Stimulated activated CD8-positive, alpha-beta memory T cell treated with anti-CD3 and anti-CD28 coated beads, Interleukin-12 subunit alpha, Interleukin-12 subunit beta, amount 100 ng/mL, for 4 hours (primary cell): ENCODE measurements around the gene POLR2J.
A peak's percentile ranks its signal among the peaks of the same experiment; 100 is the strongest.
"Not testable (repeated sequence)": the region's sequence is repeated elsewhere in the genome, so short reads cannot be mapped to it uniquely, and the experiment has no call there.

Experiments
- DNase-seq: peaks from one replicate; pipeline ENCODE4 v3.0.0-alpha.2; 2020; ENCODE audit warnings: low read depth

The POLR2J gene

DNA sequence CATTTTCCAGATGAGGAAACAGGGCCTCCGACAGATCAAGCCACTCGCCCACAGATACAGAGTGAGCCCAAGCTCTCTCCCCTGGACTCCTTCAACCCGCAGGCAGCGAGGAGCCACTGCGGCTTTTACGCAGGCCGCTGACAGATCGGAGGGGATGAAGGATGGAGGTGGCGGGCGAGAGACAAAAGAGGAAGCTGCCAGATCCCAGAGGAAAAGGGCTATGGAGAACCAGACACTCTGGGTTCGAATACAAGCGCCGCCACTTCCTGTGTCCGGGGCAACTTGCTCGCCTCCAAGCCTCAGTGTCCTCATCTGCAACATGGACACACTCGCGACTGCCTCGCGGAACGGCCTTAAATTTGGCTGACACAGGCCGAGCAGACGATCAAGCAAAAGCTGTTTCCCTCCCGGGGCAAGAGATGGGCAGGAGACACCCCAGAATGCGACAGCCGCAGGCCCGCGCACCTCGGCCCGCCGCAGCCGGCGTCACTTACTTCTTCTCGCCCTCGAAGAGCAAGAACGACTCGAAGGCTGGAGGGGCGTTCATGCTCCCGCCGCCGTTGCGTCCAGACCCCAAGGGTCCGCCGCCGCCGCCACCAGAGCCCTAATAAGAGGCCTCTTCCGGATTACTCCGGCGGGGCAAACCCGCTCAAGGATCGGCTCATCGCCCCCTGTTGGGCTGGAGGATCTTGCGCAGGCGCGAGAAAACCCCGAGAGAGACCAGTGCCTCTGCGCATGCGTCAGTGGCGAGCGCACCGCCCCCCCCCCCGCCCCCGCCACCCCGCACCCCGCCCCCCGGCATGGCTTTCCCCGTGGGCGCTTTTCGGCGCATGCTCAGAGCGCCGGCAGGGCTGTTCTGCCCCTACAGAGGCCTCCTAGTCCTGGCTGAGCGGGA lies at the start of gene POLR2J:
POLR2J (minus strand) TSS at position 609 of the 895 bp plus-strand sequence; CDS start at position 547, 62 bp downstream.
- DNase-seq = peak; percentile 98

DNA sequence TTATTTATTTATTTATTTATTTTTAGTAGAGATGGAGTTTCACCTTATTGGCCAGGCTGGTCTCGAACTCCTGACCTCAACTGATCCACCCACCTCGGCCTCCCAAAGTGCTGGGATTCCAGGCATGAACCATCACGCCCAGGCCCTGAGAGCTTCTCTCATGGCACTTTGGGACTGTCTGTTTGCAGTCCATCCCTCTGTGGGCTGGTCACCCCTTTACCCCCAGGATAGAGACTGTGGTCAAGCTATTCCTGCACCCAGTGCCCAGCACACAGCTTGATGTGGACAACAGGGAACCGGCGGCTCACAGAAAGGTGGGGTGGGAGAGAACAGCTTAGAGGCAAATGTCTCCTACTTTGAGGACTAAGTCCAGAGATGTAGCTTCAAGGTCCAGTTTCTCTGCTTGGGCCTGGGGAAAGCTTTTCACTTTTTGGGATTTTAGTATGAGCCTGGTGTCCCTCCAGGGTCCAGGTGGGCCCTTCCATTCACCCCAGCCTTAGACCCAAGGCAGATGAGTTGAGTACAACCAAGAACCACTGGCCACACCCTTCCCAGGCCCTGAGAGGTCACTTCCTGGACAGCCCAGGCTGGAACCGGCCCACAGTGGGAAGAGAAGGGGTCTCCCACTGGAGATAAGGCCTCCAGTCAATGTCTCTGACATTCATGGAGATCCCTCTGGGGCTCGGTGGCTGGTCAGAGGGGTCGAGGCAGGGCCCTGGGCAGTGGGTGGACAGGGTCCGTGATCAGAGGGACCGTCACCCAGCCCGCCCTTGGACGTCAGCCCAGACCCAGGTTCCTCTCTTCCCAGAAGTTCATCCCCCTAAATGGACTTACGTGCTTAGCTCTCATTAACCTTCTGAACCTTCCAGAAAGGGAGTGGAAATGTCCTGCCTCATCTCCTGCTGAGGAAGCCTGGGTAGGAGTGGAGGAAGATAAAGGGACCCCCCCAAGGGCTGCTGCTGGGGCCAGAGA lies 49.4 kb upstream of the POLR2J start:
- DNase-seq = not testable (repeated sequence)

DNA sequence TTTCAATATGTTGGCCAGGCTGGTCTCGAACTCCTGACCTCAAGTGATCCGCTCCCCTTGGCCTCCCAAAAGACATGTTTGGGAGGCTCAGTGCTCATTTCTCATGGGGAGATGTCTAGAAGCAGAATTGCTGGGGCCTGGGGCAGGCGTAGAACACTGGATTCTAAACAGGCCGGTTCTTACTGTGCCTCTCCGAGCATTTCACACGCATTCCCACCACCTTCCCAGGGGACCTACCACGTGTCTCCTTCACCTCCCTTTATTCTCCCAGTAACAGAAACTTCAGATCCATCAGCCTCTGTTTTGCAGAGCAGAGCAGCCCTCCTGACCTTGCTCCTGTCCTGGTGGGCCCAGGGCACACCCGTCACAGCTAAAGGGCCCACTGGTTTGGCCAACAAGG lies 48.5 kb upstream of the POLR2J start:
- not testable (repeated sequence) for DNase-seq

DNA sequence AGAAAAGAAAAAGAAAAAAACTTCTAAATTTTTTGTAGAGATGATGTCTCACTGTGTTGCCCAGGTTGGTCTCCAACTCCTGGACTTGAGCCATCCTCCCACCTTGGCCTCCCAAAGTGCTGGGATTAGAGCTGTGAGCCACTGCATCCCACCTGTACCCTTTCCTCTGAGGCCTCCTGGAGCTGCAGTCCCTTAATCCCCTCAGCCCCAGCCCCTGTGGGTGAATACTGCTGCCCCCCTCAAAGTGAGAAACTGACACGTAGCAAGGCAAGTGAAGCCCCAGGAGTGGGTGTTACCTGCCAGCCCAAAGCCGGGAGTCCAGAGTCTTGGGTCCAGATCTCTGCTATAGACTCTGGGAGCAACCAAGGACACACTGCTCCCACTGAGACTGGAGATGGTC lies 46.1 kb upstream of the POLR2J start:
- not testable (repeated sequence) for DNase-seq

DNA sequence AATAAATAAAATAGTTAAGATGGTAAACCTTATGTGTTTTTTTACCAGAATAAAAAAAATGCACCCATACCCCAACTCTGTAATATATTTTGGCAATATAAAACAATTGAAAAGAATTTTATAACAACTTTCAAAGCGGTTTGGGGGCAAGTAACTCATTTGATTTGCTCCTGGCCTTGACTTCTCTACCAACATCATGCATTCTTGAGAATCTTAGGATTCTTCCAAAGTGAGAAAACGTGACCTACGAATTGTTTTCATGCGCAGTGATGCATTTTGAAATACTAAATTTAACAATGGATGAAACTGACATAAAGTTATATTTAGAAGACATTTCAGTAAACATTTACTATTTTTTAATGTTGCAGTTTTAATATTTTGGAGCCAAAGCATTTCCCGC lies 42.1 kb upstream of the POLR2J start:
- not testable (repeated sequence) for DNase-seq

DNA sequence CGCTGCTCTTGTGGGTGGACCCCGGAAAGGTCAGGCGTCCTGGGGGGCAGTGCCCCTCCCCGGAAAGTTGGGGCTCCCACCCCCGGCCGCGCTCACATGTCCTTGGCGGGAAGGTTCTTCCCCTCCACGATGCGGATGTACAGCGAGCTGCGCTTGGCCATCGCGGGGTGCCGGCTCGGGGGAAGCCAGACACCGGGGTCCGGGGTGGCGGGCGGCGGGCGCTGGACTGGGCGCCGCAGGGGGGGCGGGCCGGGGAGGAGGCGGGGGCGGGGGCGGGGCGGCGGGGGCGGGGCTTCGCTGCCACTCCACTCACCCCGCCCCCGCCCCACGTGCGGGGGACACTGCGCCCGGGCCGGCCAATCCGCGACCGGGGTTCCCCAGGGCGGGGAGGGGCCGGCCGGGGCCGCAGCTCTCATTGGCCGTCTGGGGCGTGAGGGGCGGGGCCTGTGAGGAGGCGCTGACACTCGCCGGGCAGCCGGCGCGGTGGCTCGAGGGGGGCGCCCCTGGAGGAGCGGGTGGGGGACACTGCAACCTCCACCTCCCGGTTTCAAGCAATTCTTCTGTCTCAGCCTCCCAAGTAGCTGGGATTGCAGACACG lies 38.9 kb upstream of the POLR2J start, which contains the start of gene RASA4B:
RASA4B (minus strand) TSS at position 228 of the 598 bp plus-strand sequence; CDS start at position 161, 67 bp downstream.
- not testable (repeated sequence) for DNase-seq

DNA sequence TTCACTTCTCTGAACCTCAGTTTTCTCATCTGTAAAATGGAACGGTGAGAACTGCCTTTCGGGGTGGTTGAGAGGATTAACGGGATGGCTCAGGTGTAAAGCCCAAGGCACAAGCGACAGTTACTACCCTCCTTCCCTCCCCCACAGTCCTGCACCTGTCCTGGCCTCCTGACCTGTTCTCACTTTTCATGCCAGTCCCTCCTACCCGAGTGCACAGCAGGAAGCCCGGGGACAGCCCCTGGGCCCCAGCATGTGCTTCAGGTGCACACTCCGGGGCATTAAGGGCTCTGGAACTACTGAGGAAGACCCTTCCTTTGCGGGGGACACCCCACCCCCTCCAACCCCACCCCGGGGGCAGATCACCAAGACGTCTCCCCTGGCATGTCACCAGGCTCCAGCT lies 38.2 kb upstream of the POLR2J start:
- not testable (repeated sequence) for DNase-seq

DNA sequence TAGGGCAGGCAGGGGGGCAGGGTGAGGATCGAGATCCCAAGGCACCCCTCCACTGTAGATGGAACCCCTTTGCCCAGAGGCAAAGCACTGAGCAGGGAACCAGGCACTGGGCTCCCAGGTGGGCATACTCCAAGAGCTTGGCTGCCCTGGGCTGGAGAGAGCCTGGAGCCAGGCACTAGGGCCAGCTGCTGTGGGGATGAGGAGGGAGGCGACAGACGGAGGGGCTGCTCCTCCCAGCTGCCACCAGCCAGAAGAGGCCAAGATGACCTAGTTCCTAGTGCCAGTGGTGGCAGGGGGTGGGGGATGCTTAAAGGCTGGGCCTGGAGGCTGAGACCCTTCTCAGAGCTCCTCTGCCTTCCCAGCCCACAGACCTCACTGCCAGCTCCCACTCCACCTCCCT lies 37.2 kb upstream of the POLR2J start:
- DNase-seq = not testable (repeated sequence)

DNA sequence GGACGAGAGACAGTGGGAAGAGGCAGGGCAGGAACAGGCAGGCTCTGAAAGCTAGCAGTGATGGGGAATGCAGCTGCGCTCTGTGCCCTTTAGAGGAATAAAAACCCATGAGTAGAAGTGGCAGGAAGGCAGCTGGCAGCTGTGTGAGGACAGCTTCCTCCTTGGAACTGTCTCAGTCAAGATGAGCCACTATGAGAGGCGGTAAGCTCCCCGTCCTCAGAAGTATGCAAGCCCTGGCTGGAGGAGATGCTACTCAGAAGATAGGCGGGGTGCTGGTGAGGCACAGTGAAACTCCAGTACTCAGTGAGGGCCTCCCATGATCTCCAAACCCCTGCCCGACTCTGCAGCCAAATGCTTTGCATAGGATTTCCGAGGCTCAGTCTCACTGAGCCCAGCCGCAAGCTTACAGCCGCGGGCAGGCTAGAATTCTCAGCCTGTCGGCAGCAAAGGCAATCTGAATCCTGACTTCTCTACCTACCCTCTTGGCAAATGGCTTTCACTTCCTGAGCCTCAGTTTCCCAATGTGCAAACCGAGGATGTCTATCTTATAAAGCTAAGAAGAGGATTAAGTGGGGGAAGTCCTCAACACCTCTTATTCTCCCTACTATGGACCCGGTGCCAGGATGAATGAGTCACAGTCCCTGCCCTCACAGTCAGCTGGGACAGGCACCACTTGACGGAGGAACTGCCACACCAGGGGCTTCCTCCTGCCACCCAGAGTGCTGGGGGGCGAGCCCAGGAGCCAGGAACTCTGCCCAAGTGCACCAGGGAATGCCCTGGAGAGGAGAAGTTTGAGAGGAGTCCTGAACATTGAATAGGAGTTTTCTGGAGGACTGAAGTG lies 36.4 kb upstream of the POLR2J start:
- DNase-seq = not testable (repeated sequence)

DNA sequence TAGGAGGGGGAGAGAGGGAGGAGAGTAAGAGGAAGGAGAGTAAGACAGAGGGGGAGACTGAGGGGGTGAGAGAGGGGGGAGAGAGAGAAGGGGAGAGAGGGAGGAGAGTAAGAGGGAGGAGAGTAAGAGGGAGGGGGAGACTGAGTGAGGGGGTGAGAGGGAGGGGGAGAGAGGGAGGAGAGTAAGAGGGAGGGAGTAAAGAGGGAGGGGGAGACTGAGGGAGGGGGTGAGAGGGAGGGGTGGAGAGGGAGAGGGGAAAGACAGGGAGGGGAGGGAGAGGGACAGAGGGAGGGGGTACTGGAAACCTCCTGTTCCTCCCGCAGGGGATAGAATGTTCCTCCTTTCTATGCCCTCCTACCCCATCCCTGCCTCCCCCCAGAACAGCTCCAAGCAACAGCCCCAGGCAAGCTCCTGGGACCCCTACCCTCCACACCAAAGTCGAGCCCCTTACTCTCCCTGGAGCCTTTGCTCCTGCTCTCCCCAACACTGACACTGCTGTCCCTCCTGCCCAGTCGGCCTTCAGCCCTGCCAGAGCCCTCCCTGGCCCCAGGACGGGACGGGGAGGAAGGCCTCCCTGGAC lies 34.0 kb upstream of the POLR2J start:
- not testable (repeated sequence) for DNase-seq

DNA sequence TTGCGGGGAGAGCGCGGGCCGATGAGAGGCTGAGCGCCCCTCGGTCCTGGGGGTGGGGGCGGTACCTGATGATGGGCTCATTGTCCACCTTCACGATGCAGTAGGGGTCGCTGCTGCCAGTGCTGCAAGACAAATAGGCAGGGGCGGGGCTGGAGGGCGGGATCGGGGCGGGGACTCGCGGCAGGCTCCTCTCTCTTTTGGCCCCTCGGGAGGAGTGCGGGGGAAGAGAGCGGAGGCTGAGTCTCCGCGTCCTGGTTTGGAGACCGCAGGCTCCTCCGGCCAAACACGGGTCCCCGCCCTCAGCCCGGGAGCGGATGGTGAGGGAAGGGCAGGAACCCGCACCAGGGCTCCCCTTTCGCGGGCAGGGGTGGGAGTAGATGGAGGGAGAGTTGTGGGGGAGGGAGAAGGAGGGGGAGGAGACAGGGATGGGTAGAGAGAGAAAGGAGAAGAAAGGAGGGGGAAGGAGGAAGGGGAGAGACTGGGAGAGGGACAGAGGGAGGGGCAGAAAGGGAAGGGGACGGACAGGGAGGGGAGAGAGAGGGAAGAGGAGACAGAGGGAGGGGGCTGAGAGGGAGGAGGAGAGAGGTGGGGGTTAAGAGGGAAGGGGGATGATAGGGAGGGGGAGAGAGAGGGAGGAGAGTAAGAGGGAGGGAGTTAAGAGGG lies 33.3 kb upstream of the POLR2J start:
- DNase-seq = not testable (repeated sequence)

DNA sequence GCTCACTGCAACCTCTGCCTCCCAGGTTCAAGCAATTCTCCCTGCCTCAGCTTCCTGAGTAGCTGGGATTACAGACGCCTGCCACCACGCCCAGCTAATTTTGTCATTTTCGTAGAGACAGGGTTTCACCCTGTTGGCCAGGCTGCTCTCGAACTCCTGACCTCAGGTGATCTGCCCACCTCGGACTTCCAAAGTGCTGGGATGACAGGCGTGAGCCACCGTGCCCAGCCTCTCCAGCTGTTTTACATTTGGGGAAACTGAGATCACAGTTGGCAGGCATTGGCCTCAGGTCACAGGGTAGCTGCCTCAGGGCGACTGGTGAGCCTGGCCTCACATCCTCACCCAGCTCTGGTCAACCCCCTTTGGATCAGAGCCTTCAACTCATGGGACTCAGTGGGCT lies 31.9 kb upstream of the POLR2J start:
- not testable (repeated sequence) for DNase-seq

DNA sequence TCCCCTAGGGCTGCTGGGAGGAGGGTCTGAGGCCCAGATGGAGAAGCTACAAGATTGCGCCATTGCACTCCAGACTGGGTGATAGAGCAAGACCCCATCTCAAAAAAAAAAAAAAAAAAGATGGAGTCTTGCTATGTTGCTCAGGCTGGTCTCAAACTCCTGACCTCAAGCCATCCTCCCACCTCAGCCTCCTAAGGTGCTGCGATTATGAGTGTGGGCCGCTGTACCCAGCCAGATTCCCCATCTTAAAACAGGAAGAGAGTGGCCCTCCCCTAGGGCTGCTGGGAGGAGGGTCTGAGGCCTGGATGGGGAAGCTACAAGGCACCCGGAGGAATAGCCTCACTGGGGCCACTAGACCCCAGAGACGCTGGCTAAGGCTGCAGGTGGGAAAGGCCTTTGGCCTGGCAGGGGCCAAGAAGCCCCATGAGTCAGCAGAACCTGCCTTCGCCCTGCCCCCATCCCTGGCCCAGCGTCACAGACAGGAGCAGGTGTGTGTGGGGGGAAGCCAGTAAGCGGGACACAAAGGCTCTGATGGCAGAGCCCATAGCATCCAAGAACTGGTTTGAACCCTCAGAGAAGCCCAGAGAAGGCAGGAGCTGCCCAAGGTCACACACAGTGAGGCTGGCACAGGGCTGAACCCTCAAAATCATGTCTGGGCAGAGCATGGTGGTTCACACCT lies 28.8 kb upstream of the POLR2J start:
- not testable (repeated sequence) for DNase-seq

DNA sequence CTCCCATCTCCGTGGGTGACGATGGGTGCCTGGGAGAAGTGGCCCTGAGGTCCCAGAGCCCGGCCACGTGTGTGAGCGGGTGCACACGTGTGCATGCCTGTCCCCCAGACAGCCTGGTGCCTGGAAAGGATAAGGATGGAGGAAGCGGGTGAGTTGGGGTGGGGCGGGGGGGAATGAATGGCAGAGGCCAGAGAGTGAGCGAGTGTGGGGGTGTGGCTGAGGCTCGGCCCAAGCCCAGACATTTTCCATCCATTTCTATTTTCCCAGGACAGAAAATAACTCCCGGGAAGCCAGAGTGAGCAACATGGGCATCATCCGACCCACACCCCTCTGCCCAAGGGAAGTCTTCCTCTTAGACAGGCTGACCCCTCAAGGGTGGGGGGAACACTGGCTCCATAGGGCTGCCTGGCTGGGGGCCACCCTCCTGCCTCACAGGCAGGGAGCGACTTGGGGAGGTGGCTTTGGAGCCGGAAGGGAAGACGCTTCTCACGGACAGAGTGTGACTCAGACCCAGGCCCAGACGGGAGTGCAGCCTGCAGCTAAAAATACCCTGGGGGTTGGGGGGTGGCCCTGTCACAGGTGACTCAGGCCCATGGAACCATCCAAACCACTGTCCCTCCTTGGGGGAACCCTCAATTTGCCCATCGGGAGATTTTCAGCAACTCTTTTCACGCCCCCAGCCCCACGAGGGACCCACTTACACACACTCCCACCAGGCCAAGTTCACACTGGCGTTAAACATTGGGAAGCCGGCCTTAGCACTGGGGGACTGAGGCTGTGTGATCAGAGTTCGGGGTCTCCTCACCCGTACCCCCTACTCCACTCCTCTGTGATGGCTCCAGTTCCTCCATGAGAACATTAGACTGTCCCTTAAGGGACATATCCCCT lies 26.8 kb upstream of the POLR2J start:
- DNase-seq = not testable (repeated sequence)

DNA sequence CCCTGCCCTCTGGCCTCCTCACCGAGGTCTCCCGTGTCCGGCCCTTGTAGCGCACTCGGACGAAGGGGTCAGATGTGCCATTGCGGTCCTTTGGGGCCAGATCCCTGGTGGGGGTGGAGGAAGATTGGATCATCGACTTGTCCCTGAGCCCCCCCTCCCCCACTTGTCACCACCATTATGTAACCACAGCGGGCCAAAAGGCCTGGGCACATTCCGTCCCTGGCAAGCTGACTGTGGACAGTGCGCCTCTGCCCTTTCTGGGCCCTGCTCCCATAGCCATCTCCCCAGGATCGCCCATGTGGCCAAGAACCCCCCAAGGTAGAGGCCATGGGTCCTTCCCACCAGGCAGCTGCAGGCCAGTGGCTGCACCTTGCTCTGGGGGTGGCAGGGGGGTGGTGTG lies 24.4 kb upstream of the POLR2J start:
- not testable (repeated sequence) for DNase-seq

DNA sequence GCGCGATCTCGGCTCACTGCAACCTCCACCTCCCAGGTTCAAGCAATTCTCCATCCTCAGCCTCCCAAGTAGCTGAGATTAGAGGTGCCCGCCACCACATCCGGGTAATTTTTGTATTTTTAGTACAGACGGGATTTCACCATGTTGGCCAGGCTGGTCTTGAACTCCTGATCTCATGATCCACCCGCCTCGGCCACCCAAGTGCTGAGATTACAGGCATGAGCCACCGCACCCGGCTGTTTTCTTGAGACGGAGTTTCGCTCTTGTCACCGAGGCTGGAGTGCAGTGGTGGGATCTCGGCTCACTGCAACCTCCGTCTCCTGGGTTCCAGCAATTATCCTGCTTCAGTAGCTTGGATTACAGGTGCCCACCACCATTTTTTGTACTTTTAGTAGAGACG lies 19.6 kb upstream of the POLR2J start:
- DNase-seq = not testable (repeated sequence)

DNA sequence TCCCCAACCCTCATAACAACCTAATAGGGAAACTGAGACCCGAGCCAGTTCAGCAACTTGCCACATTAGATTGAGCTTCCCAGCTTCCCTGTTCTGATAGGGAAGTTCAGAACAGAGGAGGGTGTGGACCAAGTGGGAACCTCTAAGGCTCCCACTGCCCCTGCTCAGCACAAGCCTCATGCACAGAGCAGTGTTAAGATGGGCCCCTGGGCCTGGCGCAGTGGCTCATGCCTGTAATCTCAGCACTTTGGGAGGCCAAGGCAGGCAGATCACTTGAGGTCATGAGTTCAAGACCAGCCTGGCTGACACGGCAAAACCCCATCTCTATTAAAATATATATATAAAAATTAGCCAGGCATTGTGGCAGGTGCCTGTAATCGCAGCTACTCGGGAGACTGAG lies 18.6 kb upstream of the POLR2J start:
- not testable (repeated sequence) for DNase-seq

DNA sequence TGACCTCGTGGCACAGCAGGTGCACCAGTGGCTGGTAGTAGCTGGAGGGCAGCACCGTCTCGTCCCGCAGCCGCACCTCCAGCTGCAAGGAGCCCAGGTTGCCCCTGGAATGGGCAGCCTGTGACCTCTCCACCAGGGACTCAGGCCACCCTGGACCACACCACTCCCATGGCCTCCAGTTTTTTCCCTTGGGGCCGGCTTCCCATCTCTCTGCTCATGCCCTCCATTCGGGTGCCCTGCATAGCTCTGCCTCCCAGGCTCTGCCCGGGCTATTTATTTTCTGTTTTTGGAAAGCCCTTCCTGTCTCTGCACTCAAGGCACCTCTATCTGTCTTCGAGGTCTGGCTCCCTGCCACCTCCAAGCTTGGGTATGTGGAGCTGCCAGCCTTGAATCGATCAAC lies 18.1 kb upstream of the POLR2J start:
- DNase-seq = not testable (repeated sequence)
